Esophagus muscularis mucosa (tissue), 3 donors: ENCODE measurements around the gene KRTDAP.

Experiments
- CTCF ChIP-seq, 3 experiments: fragments of 200-600 bp in 2 of 3; fragments of 450-650 bp in 1 of 3; sonication (generic) in 2 of 3; IDR thresholded peaks; one replicate each; pipeline ENCODE4 v1.5.1; 2017 to 2019; ENCODE audit warnings: antibody characterized with exemption in 3 of 3, mild to moderate bottlenecking in 2 of 3, moderate library complexity in 1 of 3
- POLR2A ChIP-seq: fragments of 450-650 bp; IDR thresholded peaks from one replicate; pipeline ENCODE4 v1.6.1; 2017; ENCODE audit warnings: antibody characterized with exemption, moderate library complexity, mild to moderate bottlenecking, low read depth

DNA sequence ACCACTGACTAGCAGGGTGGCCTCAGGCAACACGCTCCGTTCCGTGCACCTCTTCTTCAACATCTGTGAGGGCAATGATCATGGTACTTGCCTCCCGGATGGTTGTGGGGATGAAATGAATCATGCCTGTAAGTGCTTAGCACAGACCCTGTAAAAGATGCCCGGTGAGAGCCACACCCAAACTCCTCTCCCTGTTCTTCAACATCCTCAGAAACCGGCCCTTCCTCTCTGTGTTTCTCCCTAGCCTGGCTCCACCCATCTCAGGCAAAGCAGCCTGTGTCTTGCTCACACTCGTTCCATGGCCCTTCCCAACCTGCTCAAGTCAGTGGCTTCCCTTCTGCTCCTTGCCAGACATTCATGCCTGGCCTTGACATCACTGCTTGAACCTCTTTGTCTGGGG lies 29.0 kb upstream of the KRTDAP start:
- TF ChIP-seq CTCF (IDR thresholded peaks at IDR 0.05) (no peak), POLR2A (no peak)
